ENCODE results near the gene SSRP1. TPM values are rescaled to one million over a fixed set of nuclear protein-coding genes. Genes with fewer than 3 reads are reported as not detected.

The SSRP1 gene
- total RNA-seq, 4 donors from 2014 or later: 76.6 to 155 (median 137) TPM

GRCh38 chr11:57313071-57313787, 22.5 kb downstream of the SSRP1 start:
- peaks cover 0 to 65% of the 10 kb centered on the region in 2 donors for H3K36me3 ChIP-seq
- no peaks in the 10 kb centered on the region for H3K27me3 ChIP-seq
- in situ Hi-C loops (cut with MboI; ENCODE audit: low sequenced_read_pairs in 4 of 4) (no loop called here), intact Hi-C loops (cut with DNase I; ENCODE audit: low total_unique reads) (no loop called here)
- H3K27ac ChIP-seq: peak overlapping the region; percentile 92 to 99 (median 98)
- DNase-seq (peak in 1 of 2 donors; percentile 41), ATAC-seq (no peak)
- no peaks in the 10 kb centered on the region for H3K9me3 ChIP-seq
- H3K4me1 ChIP-seq: peaks cover 72 to 75% of the 10 kb centered on the region in 2 donors
- H3K4me3 ChIP-seq: no peak overlapping the region
- TF ChIP-seq CTCF (IDR thresholded peaks at IDR 0.05 in 4 of 5, conservative IDR thresholded peaks at IDR 0.05 in 1 of 5): no peak
- TF ChIP-seq POLR2A (IDR thresholded peaks at IDR 0.05): no peak

GRCh38 chr11:57312511-57313021, 23.1 kb downstream of the SSRP1 start:
- H3K27me3 ChIP-seq: no peaks in the 10 kb centered on the region
- H3K9me3 ChIP-seq: no peaks in the 10 kb centered on the region
- no peak overlapping the region for H3K4me3 ChIP-seq
- DNase-seq: peak in 1 of 2 donors; percentile 64
- intact Hi-C loops (cut with DNase I; ENCODE audit: low total_unique reads) (no loop called here), in situ Hi-C loops (cut with MboI; ENCODE audit: low sequenced_read_pairs in 4 of 4) (no loop called here)
- no peak for ATAC-seq
- H3K27ac ChIP-seq: peak overlapping the region; percentile 92 to 99 (median 98)
- peaks cover 0 to 63% of the 10 kb centered on the region in 2 donors for H3K36me3 ChIP-seq
- no peak for TF ChIP-seq POLR2A (IDR thresholded peaks at IDR 0.05)
- no peak for TF ChIP-seq CTCF (IDR thresholded peaks at IDR 0.05 in 4 of 5, conservative IDR thresholded peaks at IDR 0.05 in 1 of 5)
- peaks cover 72 to 75% of the 10 kb centered on the region in 2 donors for H3K4me1 ChIP-seq

- Histone ChIP-seq H3K4me1 (peaks cover 70 to 74% of the 10 kb centered on the region in 2 donors), H3K4me3 (peak overlapping the region; percentile 52 to 82 (median 66)), H3K27me3 (no peaks in the 10 kb centered on the region), H3K27ac (peak overlapping the region; percentile 92 to 99 (median 98)), H3K36me3 (peaks cover 0 to 51% of the 10 kb centered on the region in 2 donors), H3K9me3 (no peaks in the 10 kb centered on the region)
- intact Hi-C loops (cut with DNase I; ENCODE audit: low total_unique reads) (loop anchor here (1.0 kb wide), 1 partner anchor 14 kb away; no protein-coding TSS in a partner anchor), in situ Hi-C loops (cut with MboI; ENCODE audit: low sequenced_read_pairs in 4 of 4) (no loop called here)
- DNase-seq: peak; percentile 97 to 99
- TF ChIP-seq POLR2A (IDR thresholded peaks at IDR 0.05) (peak; percentile 90 to 92), CTCF (IDR thresholded peaks at IDR 0.05 in 4 of 5, conservative IDR thresholded peaks at IDR 0.05 in 1 of 5) (no peak)
- peak; percentile 73 to 75 for ATAC-seq
Measured at GRCh38 chr11:57311109-57311936, 24.4 kb downstream of the SSRP1 start.

GRCh38 chr11:57310630-57311086, 25.0 kb downstream of the SSRP1 start:
- in situ Hi-C loops (cut with MboI; ENCODE audit: low sequenced_read_pairs in 4 of 4) (no loop called here), intact Hi-C loops (cut with DNase I; ENCODE audit: low total_unique reads) (loop anchor here (1.0 kb wide), 1 partner anchor 15 kb away; no protein-coding TSS in a partner anchor)
- ATAC-seq (peak; percentile 23 to 51), DNase-seq (peak in 1 of 2 donors; percentile 57)
- peaks cover 70 to 74% of the 10 kb centered on the region in 2 donors for H3K4me1 ChIP-seq
- H3K27me3 ChIP-seq: no peaks in the 10 kb centered on the region
- H3K4me3 ChIP-seq: peak overlapping the region; percentile 52 to 82 (median 66)
- TF ChIP-seq POLR2A (IDR thresholded peaks at IDR 0.05): no peak
- no peak for TF ChIP-seq CTCF (IDR thresholded peaks at IDR 0.05 in 4 of 5, conservative IDR thresholded peaks at IDR 0.05 in 1 of 5)
- H3K9me3 ChIP-seq: no peaks in the 10 kb centered on the region
- H3K36me3 ChIP-seq: peaks cover 0 to 49% of the 10 kb centered on the region in 2 donors
- H3K27ac ChIP-seq: peak overlapping the region; percentile 92 to 99 (median 98)

All from gastrocnemius medialis (tissue), 4 donors.